Superior temporal gyrus (tissue), 1 donor: ENCODE data around the gene BBOF1.

Experiments
- DNase-seq: peaks from one replicate; pipeline ENCODE4 v3.0.0-alpha.2; 2016; ENCODE audit errors: extremely low spot score

The BBOF1 gene

GRCh38 chr14:74022346-74022745 is 3.2 kb downstream of the BBOF1 start:
- no peak for DNase-seq

- DNase-seq, result no peak
Measured at GRCh38 chr14:74029136-74029535, 10.0 kb downstream of the BBOF1 start.

- DNase-seq, result no peak
Measured at GRCh38 chr14:74034572-74034971, 15.4 kb downstream of the BBOF1 start.

GRCh38 chr14:74035556-74035955 is 16.4 kb downstream of the BBOF1 start:
- no peak for DNase-seq

- peak; percentile 86 for DNase-seq
Measured at GRCh38 chr14:74038020-74038859, 19.1 kb downstream of the BBOF1 start.

GRCh38 chr14:74042296-74042695 is 23.1 kb downstream of the BBOF1 start:
- no peak for DNase-seq

- no peak for DNase-seq
Measured at GRCh38 chr14:74045522-74045921, 26.4 kb downstream of the BBOF1 start.

GRCh38 chr14:74048281-74048680 is 29.1 kb downstream of the BBOF1 start:
- DNase-seq, result no peak

GRCh38 chr14:74049876-74050495 is 30.8 kb downstream of the BBOF1 start:
- DNase-seq, result peak; percentile 37

GRCh38 chr14:74062809-74063150 is 43.6 kb downstream of the BBOF1 start:
- DNase-seq, result no peak

- DNase-seq, result no peak
Measured at GRCh38 chr14:74064426-74064825, 45.3 kb downstream of the BBOF1 start.

- DNase-seq, result no peak
Measured at GRCh38 chr14:74064883-74065282, 45.7 kb downstream of the BBOF1 start.

- no peak for DNase-seq
Measured at GRCh38 chr14:74065746-74066575, 46.8 kb downstream of the BBOF1 start.

- DNase-seq, result no peak
Measured at GRCh38 chr14:74077401-74077800, 58.3 kb downstream of the BBOF1 start.

GRCh38 chr14:74080820-74081460 is 61.8 kb downstream of the BBOF1 start:
- DNase-seq, result no peak

GRCh38 chr14:74081491-74081890 is 62.3 kb downstream of the BBOF1 start:
- no peak for DNase-seq

- no peak for DNase-seq
Measured at GRCh38 chr14:74083161-74083560, 64.0 kb downstream of the BBOF1 start.

GRCh38 chr14:74083784-74084276 is 64.7 kb downstream of the BBOF1 start:
- DNase-seq, result no peak

- DNase-seq, result peak; percentile 100
Measured at GRCh38 chr14:74084277-74085046, 65.3 kb downstream of the BBOF1 start, which contains the start of the genes ALDH6A1 and LIN52. TSS of gene ALDH6A1 (minus strand) at chr14:74084453. CDS start at chr14:74084394, 59 bp downstream. TSS of gene LIN52 (plus strand) at chr14:74084956. CDS start at chr14:74084975, 19 bp downstream.

GRCh38 chr14:74085047-74085637 is 66.0 kb downstream of the BBOF1 start:
- no peak for DNase-seq
